ENCODE results near the gene ADAM12. TPM values are rescaled to one million over a fixed set of nuclear protein-coding genes. Genes with fewer than 3 reads are reported as not detected.

ADAM12 gene
- total and polyA plus RNA-seq, 2 donors (not counting 3 experiments of a cell fraction or from before 2014, with no cell fraction given), result 0.22 to 0.33 TPM

DNA sequence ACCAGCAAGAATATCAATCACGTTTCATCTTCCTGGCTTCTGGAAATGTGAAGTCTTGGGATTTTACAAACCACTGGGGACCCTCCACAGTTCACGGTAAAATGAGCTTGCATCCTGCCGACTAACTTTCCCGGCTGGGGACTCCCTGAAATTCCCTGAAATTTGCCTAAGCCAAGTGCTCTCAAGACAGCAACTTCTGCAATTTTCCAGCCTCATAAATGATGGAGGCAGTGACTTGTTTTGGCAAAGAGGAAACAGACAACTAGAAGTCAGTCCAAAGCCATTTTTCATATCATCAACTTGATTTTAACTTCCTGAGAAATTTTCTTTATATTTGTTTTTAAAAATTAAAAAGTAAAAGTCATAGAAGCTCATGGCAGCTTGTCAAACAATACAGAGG is 279.6 kb downstream of the ADAM12 start:
- ChIA-PET CTCF (no interaction called here), POLR2A (no interaction called here)
- no peaks in the 10 kb centered on the region for H3K27me3 ChIP-seq (ENCODE audit: control insufficient read depth in 2 of 2, insufficient read depth in 2 of 2, low read length in 2 of 2)
- H3K27ac ChIP-seq (ENCODE audit: insufficient read depth, low read depth, low read length), result no peak overlapping the region
- H3K4me3 ChIP-seq (replicated peaks in 1 of 3; ENCODE audit: insufficient read depth in 1 of 3, low read depth in 1 of 3, low read length in 3 of 3), result no peak overlapping the region
- H3K4me2 ChIP-seq (ENCODE audit: insufficient read depth, low read length), result no peak overlapping the region
- intact Hi-C loops (cut with micrococcal nuclease), result no loop called here
- FAIRE-seq (no peak), DNase-seq (ENCODE audit: low read depth, low spot score) (no peak)
- no TSS peak for BruUV-seq (replicated peaks)
- H3K4me1 ChIP-seq (ENCODE audit: control insufficient read depth, extremely low read depth, insufficient read depth, low read length), result no peaks in the 10 kb centered on the region
- TF ChIP-seq FOS (IDR thresholded peaks at IDR 0.05; ENCODE audit: borderline replicate concordance, insufficient read depth, low read length) (no peak), GATA2 (IDR thresholded peaks at IDR 0.05; ENCODE audit: insufficient read depth, insufficient read length, low read depth, low read length) (no peak), CTCF (IDR thresholded peaks at IDR 0.05; ENCODE audit: extremely low read depth in 1 of 2, insufficient read depth in 1 of 2, low read depth in 1 of 2, low read length in 2 of 2) (no peak), MYC (IDR thresholded peaks at IDR 0.05; ENCODE audit: low read depth, low read length) (no peak), JUN (IDR thresholded peaks at IDR 0.05; ENCODE audit: borderline replicate concordance, insufficient read depth, insufficient read length, low read depth) (no peak), POLR2AphosphoS5 (IDR thresholded peaks at IDR 0.05; ENCODE audit: insufficient read depth, low read depth, low read length) (no peak), POLR2A (IDR thresholded peaks at IDR 0.05; ENCODE audit: low read depth, low read length) (no peak), EZH2 (IDR thresholded peaks at IDR 0.05; ENCODE audit: borderline replicate concordance, low read depth, low read length, severe bottlenecking) (no peak)
- TF ChIP-seq, protein P1, sequence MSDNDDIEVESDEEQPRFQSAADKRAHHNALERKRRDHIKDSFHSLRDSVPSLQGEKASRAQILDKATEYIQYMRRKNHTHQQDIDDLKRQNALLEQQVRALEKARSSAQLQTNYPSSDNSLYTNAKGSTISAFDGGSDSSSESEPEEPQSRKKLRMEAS (IDR thresholded peaks at IDR 0.05; ENCODE audit: insufficient read depth, insufficient read length), result no peak
- H2AFZ ChIP-seq (ENCODE audit: low read depth, low read length), result no peak overlapping the region
- dilution Hi-C loops (cut with MboI; ENCODE audit: extremely low pct_ligation_motif_present, low sequenced_read_pairs), result no loop called here
- no peaks in the 10 kb centered on the region for H4K20me1 ChIP-seq (replicated peaks; ENCODE audit: control insufficient read depth, extremely low read depth, insufficient read depth, low read length)
- no peak overlapping the region for H3K9ac ChIP-seq (replicated peaks; ENCODE audit: extremely low read depth, insufficient read depth, low read length)
- H3K9me1 ChIP-seq (replicated peaks; ENCODE audit: control insufficient read depth, extremely low read depth, insufficient read depth, low read length), result no peaks in the 10 kb centered on the region
- H3K36me3 ChIP-seq (ENCODE audit: control insufficient read depth in 2 of 2, extremely low read depth in 1 of 2, insufficient read depth in 2 of 2, low read length in 2 of 2), result no peaks in the 10 kb centered on the region
- no peaks in the 10 kb centered on the region for H3K79me2 ChIP-seq (ENCODE audit: control insufficient read depth, insufficient read depth, low read length)
- H3K9me3 ChIP-seq (replicated peaks; ENCODE audit: control insufficient read depth, insufficient read depth, low read length), result no peaks in the 10 kb centered on the region
